GM23248 (cell line): ENCODE measurements around the gene CORIN. TPM values are rescaled to one million over a fixed set of nuclear protein-coding genes. Genes with fewer than 3 reads are reported as not detected.

Experiments
- DNase-seq: peaks from one replicate; pipeline ENCODE4 v3.0.0-alpha.2; 2015
- H2AFZ ChIP-seq: fragments of 200-600 bp; sonication (generic); 2 replicates; pipeline ENCODE4 v1.6.1; 2016; ENCODE audit warnings: antibody characterized with exemption
- H3F3A ChIP-seq: fragments of 200-600 bp; sonication (generic); 2 replicates; pipeline ENCODE4 v1.6.1; 2016; ENCODE audit warnings: mild to moderate bottlenecking, antibody characterized with exemption, mixed run types; ENCODE audit not compliant: insufficient read depth
- H3K27ac ChIP-seq: fragments of 200-600 bp; sonication (generic); 2 replicates; pipeline ENCODE4 v1.5.1; 2016; ENCODE audit warnings: mild to moderate bottlenecking
- H3K27me3 ChIP-seq: fragments of 200-600 bp; sonication (generic); replicated peaks from 2 replicates; pipeline ENCODE4 v1.6.1; 2016; ENCODE audit warnings: mild to moderate bottlenecking; ENCODE audit not compliant: insufficient read depth
- H3K36me3 ChIP-seq: fragments of 200-600 bp; sonication (generic); 2 replicates; pipeline ENCODE4 v1.6.1; 2016; ENCODE audit warnings: low read depth, mild to moderate bottlenecking
- H3K4me1 ChIP-seq: fragments of 200-600 bp; sonication (generic); 2 replicates; pipeline ENCODE4 v1.6.1; 2016; ENCODE audit warnings: mild to moderate bottlenecking; ENCODE audit not compliant: insufficient read depth
- H3K4me2 ChIP-seq: fragments of 200-600 bp; sonication (generic); one replicate; pipeline ENCODE4 v1.6.1; 2016; ENCODE audit warnings: mild to moderate bottlenecking; ENCODE audit not compliant: unreplicated experiment
- H3K4me3 ChIP-seq: fragments of 200-600 bp; sonication (generic); 2 replicates; pipeline ENCODE4 v1.5.1; 2016; ENCODE audit warnings: mild to moderate bottlenecking
- H3K79me2 ChIP-seq: fragments of 200-600 bp; sonication (generic); 2 replicates; pipeline ENCODE4 v1.6.1; 2016; ENCODE audit warnings: mild to moderate bottlenecking; ENCODE audit not compliant: insufficient read depth
- H3K9ac ChIP-seq: fragments of 200-600 bp; sonication (generic); 2 replicates; pipeline ENCODE4 v1.6.1; 2016; ENCODE audit warnings: mild to moderate bottlenecking
- H3K9me2 ChIP-seq: fragments of 200-600 bp; sonication (generic); 2 replicates; pipeline ENCODE4 v1.6.1; 2016; ENCODE audit warnings: mixed run types, mild to moderate bottlenecking, moderate library complexity; ENCODE audit not compliant: insufficient read depth
- H3K9me3 ChIP-seq: fragments of 200-600 bp; sonication (generic); one replicate; pipeline ENCODE4 v1.6.1; 2017; ENCODE audit warnings: low read depth
- H4K20me1 ChIP-seq: fragments of 200-600 bp; sonication (generic); 2 replicates; pipeline ENCODE4 v1.6.0; 2016; ENCODE audit not compliant: insufficient read depth
- EZH2 ChIP-seq: fragments of 200-600 bp; sonication (generic); IDR thresholded peaks from 2 replicates; pipeline ENCODE4 v1.6.1; 2018; ENCODE audit warnings: antibody characterized with exemption, mild to moderate bottlenecking; ENCODE audit not compliant: insufficient read depth, poor library complexity, severe bottlenecking
- EZH2phosphoT487 ChIP-seq: fragments of 200-600 bp; sonication (generic); IDR thresholded peaks from 2 replicates; pipeline ENCODE4 v1.6.1; 2018; ENCODE audit warnings: antibody characterized with exemption, moderate library complexity, mild to moderate bottlenecking, low read depth; ENCODE audit not compliant: insufficient read depth
- WGBS, 2 experiments: methylation state at CpG; one replicate each; pipeline ENCODE4 v1.1.6; 2015 to 2017; ENCODE audit warnings: low lambda C conversion rate in 2 of 2, low coverage in 1 of 2; ENCODE audit errors: missing lambda C conversion rate in 2 of 2; 5-methylcytosine and 5-hydroxymethylcytosine counted together
- in situ Hi-C: fragments of 300-500 bp; cut with MboI; formaldehyde crosslinking; loops from 2 replicates; pipeline ENCODE4 v1.15.0; 2020
- polyA plus RNA-seq: library from polyadenylated mRNA; unstranded; fragments of >200 nt; fragmentation: Nextera tagmentation; extraction: Ambion mirVana; gene quantifications from 2 replicates; pipeline ENCODE4 v1.2.1, GENCODE V29; 2016
- total RNA-seq: library from RNA; depleted of rRNA; stranded (reverse); fragments of >200 nt; shearing (Covaris generic); gene quantifications from 2 replicates; pipeline ENCODE4 v1.2.3, GENCODE V29; 2014

The CORIN gene
- total and polyA plus RNA-seq, 2 experiments from 2014 or later = 0.70 to 0.86 TPM

DNA sequence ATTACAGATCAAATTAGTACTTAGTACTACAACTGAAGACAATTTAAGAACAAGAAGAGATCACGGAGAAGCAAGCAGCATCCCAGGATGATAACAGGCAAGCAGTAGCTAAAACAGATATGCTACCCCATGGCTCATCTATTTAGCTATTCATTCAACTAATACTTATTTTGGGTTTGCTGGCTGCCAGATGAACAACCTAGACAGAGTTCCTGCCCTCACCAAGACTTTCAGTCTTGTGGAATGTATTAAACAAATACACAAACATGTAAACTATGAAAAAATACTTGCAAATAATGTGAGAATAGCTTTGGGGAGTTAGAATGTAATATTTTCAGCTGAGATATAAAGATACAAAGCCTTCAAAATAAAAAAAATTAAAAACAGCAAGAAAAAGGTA, 2.4 kb upstream of the CORIN start:
- no peaks in the 10 kb centered on the region for H3K9me2 ChIP-seq

DNA sequence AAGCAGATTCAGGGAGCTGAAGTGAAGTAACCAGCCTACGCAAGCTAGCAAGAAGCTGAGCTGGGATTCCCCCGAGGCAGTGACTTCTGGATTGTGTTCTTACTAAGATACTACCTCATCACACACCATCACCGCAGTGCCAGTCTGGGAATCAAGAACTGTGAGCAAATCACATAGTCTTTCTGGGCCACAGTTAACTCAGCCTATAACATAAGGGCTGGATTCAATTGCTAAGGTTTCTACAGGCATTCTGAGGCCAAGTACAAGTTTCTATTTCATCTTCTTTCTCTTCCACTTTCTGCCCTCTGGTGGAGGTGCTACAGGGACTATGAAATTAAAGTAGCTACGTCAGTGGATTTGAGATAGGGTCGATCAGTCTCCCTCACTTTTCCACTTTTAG, 1.4 kb upstream of the CORIN start:
- no peaks in the 10 kb centered on the region for H3K9me3 ChIP-seq
- no peak overlapping the region for H3K9ac ChIP-seq
- H3K4me3 ChIP-seq = no peak overlapping the region
- H2AFZ ChIP-seq = no peak overlapping the region
- no peak overlapping the region for H3K27ac ChIP-seq
- H3K79me2 ChIP-seq = no peaks in the 10 kb centered on the region
- no peaks in the 10 kb centered on the region for H3K9me2 ChIP-seq
- H4K20me1 ChIP-seq = no peaks in the 10 kb centered on the region
- TF ChIP-seq EZH2 (no peak), EZH2phosphoT487 (no peak)
- H3K4me2 ChIP-seq = no peak overlapping the region
- 0 out of 2 replicates have a peak, but pooled peaks cover 4% of the 10 kb centered on the region for H3K36me3 ChIP-seq
- H3K4me1 ChIP-seq = peaks cover 14% of the 10 kb centered on the region
- DNase-seq = peak; percentile 46
- no peaks in the 10 kb centered on the region for H3K27me3 ChIP-seq
- 59 to 62% methylated on average over 5 of the region's 5 CpGs for WGBS, 2 experiments
- peaks cover 25% of the 10 kb centered on the region for H3F3A ChIP-seq
- in situ Hi-C loops = loop anchor here (10.0 kb wide), 1 partner anchor 134 kb away; no protein-coding TSS in a partner anchor

More for the DNA sequence above, 2.4 kb upstream of the CORIN start:
- no peak overlapping the region for H3K27ac ChIP-seq
- no peak for DNase-seq
- no peak overlapping the region for H3K9ac ChIP-seq
- no peak for TF ChIP-seq EZH2
- TF ChIP-seq EZH2phosphoT487 = no peak
- H3K9me3 ChIP-seq = no peaks in the 10 kb centered on the region
- H3K4me3 ChIP-seq = no peak overlapping the region
- WGBS, 2 experiments = 95 to 97% methylated on average over 1 of the region's 1 CpG
- H3K4me1 ChIP-seq = peaks cover 14% of the 10 kb centered on the region
- peaks cover 25% of the 10 kb centered on the region for H3F3A ChIP-seq
- H3K27me3 ChIP-seq = no peaks in the 10 kb centered on the region
- H2AFZ ChIP-seq = no peak overlapping the region
- H3K79me2 ChIP-seq = no peaks in the 10 kb centered on the region
- H4K20me1 ChIP-seq = no peaks in the 10 kb centered on the region
- H3K4me2 ChIP-seq = no peak overlapping the region
- in situ Hi-C loops = no loop called here
- H3K36me3 ChIP-seq = 0 out of 2 replicates have a peak, but pooled peaks cover 4% of the 10 kb centered on the region

GRCh38 chr4:47838445-47838844, 578 bp upstream of the CORIN start:
- H3K9ac ChIP-seq = no peak overlapping the region
- DNase-seq = peak; percentile 16
- no peaks in the 10 kb centered on the region for H3K36me3 ChIP-seq
- no peak overlapping the region; the same call in 1 of the 2 replicates for H3K4me3 ChIP-seq
- no peak for TF ChIP-seq EZH2
- no peak for TF ChIP-seq EZH2phosphoT487
- 41 to 48% methylated on average over 4 of the region's 4 CpGs for WGBS, 2 experiments
- H3K27ac ChIP-seq = no peak overlapping the region
- no peaks in the 10 kb centered on the region for H3K27me3 ChIP-seq
- H3K79me2 ChIP-seq = no peaks in the 10 kb centered on the region
- peaks cover 14% of the 10 kb centered on the region for H3K4me1 ChIP-seq
- no peaks in the 10 kb centered on the region for H3K9me2 ChIP-seq
- H4K20me1 ChIP-seq = no peaks in the 10 kb centered on the region
- in situ Hi-C loops = loop anchor here (10.0 kb wide), 1 partner anchor 134 kb away; no protein-coding TSS in a partner anchor
- peaks cover 25% of the 10 kb centered on the region for H3F3A ChIP-seq
- no peaks in the 10 kb centered on the region for H3K9me3 ChIP-seq
- H2AFZ ChIP-seq = peak overlapping the region; percentile 83
- H3K4me2 ChIP-seq = peak overlapping the region; percentile 98

DNA sequence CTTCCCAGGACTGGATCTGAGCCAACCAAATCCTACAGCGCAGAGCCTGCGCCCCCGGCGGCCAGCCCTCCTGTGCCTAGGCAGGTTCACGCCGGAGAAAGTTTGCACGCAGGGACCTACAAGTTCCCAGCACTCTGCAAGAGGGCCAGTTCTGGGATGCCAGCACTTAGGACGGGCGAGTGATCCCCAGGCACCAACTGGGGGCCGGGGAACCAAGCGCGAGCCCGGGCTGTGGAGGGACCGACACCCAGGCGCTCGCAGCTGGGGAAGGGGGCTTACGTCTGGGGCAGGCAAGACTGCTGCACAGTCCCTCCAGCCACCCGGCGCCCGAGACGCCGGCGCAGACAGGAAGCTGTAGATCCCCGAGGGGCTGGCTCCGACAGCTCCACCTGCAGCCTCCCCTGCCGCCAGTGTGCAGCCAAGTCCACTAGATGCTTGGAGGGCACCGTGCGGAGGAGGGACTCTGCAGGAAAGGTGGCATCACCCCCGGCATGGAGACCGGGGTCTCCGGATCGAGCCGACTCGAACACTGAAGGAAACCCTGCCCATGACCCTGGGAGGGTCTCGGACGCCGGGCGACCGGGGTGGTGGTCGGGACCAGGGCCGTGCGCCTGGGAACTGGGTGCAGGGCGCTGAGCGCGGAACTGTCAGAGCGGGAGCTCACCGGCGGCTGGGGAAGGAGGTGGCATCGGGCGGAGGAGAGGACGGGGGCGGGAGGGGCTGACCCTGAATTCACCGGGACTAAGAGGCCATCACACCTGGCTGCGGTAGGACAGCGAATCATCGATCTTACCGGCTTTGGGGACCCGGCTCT, 566 bp downstream of the CORIN start:
- H3K27ac ChIP-seq = no peak overlapping the region
- WGBS, 2 experiments = 2 to 3% methylated on average over 50 to 58 of the region's 58 CpGs
- TF ChIP-seq EZH2 (no peak), EZH2phosphoT487 (no peak)
- peak overlapping the region; percentile 83 for H2AFZ ChIP-seq
- peaks cover 25% of the 10 kb centered on the region for H3F3A ChIP-seq
- peak overlapping the region; percentile 73 for H3K4me3 ChIP-seq
- H3K9me2 ChIP-seq = no peaks in the 10 kb centered on the region
- in situ Hi-C loops = loop anchor here (10.0 kb wide), 1 partner anchor 132 kb away; no protein-coding TSS in a partner anchor
- DNase-seq = peak; percentile 50
- H3K4me1 ChIP-seq = peaks cover 10% of the 10 kb centered on the region
- no peaks in the 10 kb centered on the region for H3K36me3 ChIP-seq
- H3K4me2 ChIP-seq = peak overlapping the region; percentile 98
- no peaks in the 10 kb centered on the region for H4K20me1 ChIP-seq
- no peaks in the 10 kb centered on the region for H3K27me3 ChIP-seq
- no peaks in the 10 kb centered on the region for H3K9me3 ChIP-seq
- H3K9ac ChIP-seq = peak overlapping the region; percentile 50
- no peaks in the 10 kb centered on the region for H3K79me2 ChIP-seq
